Stimulated activated CD8-positive, alpha-beta memory T cell treated with anti-CD3 and anti-CD28 coated beads, Interleukin-12 subunit alpha, Interleukin-12 subunit beta, amount 100 ng/mL, for 4 hours (primary cell): Measurements from ENCODE around the gene NDOR1.

ENCODE experiments used
- DNase-seq: peaks from one replicate; pipeline ENCODE4 v3.0.0-alpha.2; 2020; ENCODE audit warnings: low read depth

Gene NDOR1

DNA sequence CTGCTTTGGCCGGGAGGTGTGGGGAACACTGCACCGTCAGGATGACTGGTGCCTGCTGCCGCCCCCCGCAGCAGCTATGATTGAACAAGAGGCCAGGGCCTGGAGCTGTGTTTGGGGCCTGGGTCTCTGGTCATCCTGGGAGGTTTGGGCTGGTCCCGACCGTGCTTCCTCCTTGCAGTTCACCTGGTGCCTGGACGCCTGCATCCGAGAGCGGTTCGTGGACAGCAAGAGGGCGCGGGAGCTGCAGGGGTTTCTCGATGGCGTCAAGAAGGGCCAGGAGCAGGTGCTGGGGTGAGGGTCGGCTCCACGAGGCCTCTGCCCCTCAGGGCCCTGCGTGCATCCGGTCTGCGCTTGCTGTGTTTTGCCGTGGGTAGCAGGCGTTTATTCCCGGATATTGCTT is 58.6 kb downstream of the NDOR1 start:
- no peak for DNase-seq

DNA sequence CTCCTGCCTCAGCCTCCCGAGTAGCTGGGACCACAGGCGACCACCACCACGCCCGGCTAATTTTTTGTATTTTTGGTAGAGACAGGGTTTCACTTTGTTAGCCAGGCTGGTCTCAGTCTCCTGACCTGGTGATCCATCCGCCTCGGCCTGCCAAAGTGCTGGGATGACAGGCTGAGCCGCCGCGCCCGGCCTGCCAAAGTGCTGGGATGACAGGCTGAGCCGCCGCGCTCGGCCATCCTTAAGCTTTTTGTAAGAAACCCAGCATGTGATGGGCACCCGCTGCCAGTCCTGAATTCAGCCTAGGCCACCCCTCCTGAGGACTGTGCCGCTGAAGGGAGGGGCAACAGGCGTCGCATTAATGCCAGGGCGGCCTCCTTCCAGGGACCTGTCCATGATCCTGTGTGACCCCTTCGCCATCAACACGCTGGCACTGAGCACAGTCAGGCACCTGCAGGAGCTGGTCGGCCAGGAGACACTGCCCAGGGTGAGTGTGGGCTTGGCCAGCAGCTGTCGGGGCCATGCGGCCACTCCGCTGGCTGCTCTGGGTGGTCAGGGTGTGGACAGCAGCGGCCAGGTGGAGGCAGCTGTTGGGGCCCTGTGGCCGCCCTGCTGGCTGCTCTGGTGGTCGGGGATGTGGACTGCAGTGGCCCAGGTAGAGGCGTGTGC is 60.1 kb downstream of the NDOR1 start:
- DNase-seq = no peak

DNA sequence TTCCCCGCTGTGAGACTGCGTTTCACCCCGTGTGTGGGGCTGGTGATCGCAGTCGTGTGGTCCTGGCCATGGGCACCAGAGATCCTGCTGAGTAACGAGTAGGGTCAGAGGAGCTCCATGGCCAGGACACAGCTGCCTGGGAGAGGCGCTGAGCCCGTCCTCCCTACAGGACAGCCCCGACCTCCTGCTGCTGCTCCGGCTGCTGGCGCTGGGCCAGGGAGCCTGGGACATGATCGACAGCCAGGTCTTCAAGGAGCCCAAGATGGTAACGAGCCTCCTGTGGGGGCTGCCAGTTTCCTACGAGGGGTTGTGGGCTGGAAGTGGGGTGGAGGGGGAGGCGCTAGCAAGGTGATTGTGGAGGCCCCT is 60.6 kb downstream of the NDOR1 start:
- DNase-seq = no peak
